Heart left ventricle (tissue), 16 donors: ENCODE measurements around the gene CDK6. TPM values are rescaled to one million over a fixed set of nuclear protein-coding genes. Genes with fewer than 3 reads are reported as not detected.
A peak's percentile ranks its signal among the peaks of the same experiment; 100 is the strongest.

Source experiments
- ATAC-seq, 4 donors: fragments of 200-7000 bp; cut with Tn5 transposase; one replicate each; pipeline ENCODE4 v1.9.1; 2020 to 2022; ENCODE audit warnings: moderate library complexity in 4 of 4, mild to moderate bottlenecking in 3 of 4, moderate number of reproducible peaks in 1 of 4
- DNase-seq, 5 donors: peaks; one replicate each; pipeline ENCODE4 v3.0.0-alpha.2; 2020
- H3K27ac ChIP-seq, 12 donors: fragments of 200-600 bp; sonication (generic) in 4 of 12; one replicate each; pipeline versions ENCODE4 v1.5.0 to v1.8.0; 2016 to 2022; ENCODE audit warnings: mild to moderate bottlenecking in 2 of 12
- H3K27me3 ChIP-seq, 9 donors: fragments of 200-600 bp; sonication (generic) in 2 of 9; one replicate each; pipeline versions ENCODE4 v1.5.1 to v1.8.0; 2016 to 2022; ENCODE audit warnings: mild to moderate bottlenecking in 3 of 9
- H3K36me3 ChIP-seq, 9 donors: fragments of 200-600 bp; sonication (generic) in 2 of 9; one replicate each; pipeline versions ENCODE4 v1.5.0 to v1.8.0; 2018 to 2022; ENCODE audit warnings: mild to moderate bottlenecking in 2 of 9
- H3K4me1 ChIP-seq, 12 donors: fragments of 200-600 bp; sonication (generic) in 4 of 12; one replicate each; pipeline versions ENCODE4 v1.5.0 to v1.8.0; 2016 to 2022; ENCODE audit warnings: mild to moderate bottlenecking in 3 of 12
- H3K4me3 ChIP-seq, 12 donors: fragments of 200-600 bp; sonication (generic) in 4 of 12; one replicate each; pipeline versions ENCODE4 v1.5.0 to v1.8.0; 2017 to 2022; ENCODE audit warnings: mild to moderate bottlenecking in 9 of 12, moderate library complexity in 4 of 12
- H3K9me3 ChIP-seq, 12 donors: fragments of 200-600 bp; sonication (generic) in 4 of 12; one replicate each; pipeline versions ENCODE4 v1.5.0 to v1.8.0; 2016 to 2022; ENCODE audit warnings: mild to moderate bottlenecking in 1 of 12
- CTCF ChIP-seq, 12 donors: fragments of 200-600 bp; sonication (generic) in 4 of 12; IDR thresholded peaks; one replicate each; pipeline versions ENCODE4 v1.5.0 to v1.8.0; 2018 to 2022; ENCODE audit warnings: antibody characterized with exemption in 12 of 12, mild to moderate bottlenecking in 5 of 12
- POLR2A ChIP-seq, 2 donors: fragments of 450-650 bp; IDR thresholded peaks; one replicate each; pipeline ENCODE4 v1.6.1; 2017; ENCODE audit warnings: antibody characterized with exemption in 2 of 2, mild to moderate bottlenecking in 2 of 2, moderate library complexity in 2 of 2
- WGBS, 4 donors: extraction: QIAGEN DNeasy Blood & Tissue Kit in 2 of 4; methylation state at CpG; one replicate each; pipeline versions ENCODE4 v1.1.5 to v1.1.7; 2013 to 2018; 5-methylcytosine and 5-hydroxymethylcytosine counted together
- intact Hi-C, 10 donors: fragments of 100-400 bp; cut with DNase I; formaldehyde crosslinking; loops; one replicate each; pipeline versions ENCODE4 v1.11.1 to v1.14.2; 2022
- polyA plus RNA-seq, 2 donors: library from polyadenylated mRNA; stranded (reverse); fragments of 200-250 nt; gene quantifications; one replicate each; pipeline ENCODE4 v1.2.3, GENCODE V29; 2013
- total RNA-seq, 9 donors: library from RNA; depleted of rRNA in 2 of 9; stranded (reverse); fragments of >200 nt in 2 of 9; fragmentation: NEBNext Ultra II Directional in 3 of 9; extraction: Animal tissue kit (Norgen Biotek cat#: 25700) in 3 of 9; gene quantifications; one replicate each; pipeline versions ENCODE4 v1.1.0 to v1.2.4, GENCODE V29; 2016 to 2023
- donor health status: ischemic (EF 13 %, LVEDD 7.1; RV severe dilation, severe dysfunction).
- donor health status: healthy with polysubstance abuse.
- donor health status: DM: no; HTN: yes; CAD: no.
- donor health status: DM: no; HTN: no; CAD: no.
- donor health status: ischemic (EF 25% LVEDD 6.9; RV normal size, moderate dysfunction).
- donor health status: ischemic (EF 25% LVEDD 5.7; RV mildly dilated, moderate dysfunction).
- donor health status: healthy.
- donor health status: DM: yes; HTN: yes; CAD: no.
- donor health status: ischemic (EF 35%, LVEDD 5.7; RV mildly dilated, moderate dysfunction).
- donor health status: nonischemic (EF 11% LVEDD 7.7; RV severe dilation, severe dysfunction).
- donor health status: DM: yes; HTN: yes; CAD: no.
- donor health status: PGD.
- donor health status: ischemic (EF 29% LVEDD 5.4; RV normal size, mild dysfunction).
- donor health status: nonischemic (EF 23%, LVEDD 6.1; RV moderate dilation, normal function).

The CDK6 gene
- total and polyA plus RNA-seq, 11 donors, result 2.2 to 40.5 (median 18.7) TPM

- intact Hi-C loops, result loop anchor here in 8 of 10 donors (2.0 to 10.0 kb wide), 8 partner anchors 61 to 359 kb away; no protein-coding TSS in a partner anchor
- H3K27me3 ChIP-seq, result no peaks in the 10 kb centered on the region
- ATAC-seq (peak; percentile 33 to 72 (median 64)), DNase-seq (peak; percentile 30 to 51 (median 38))
- 2 to 8% (median 6%) methylated on average over 15 of the region's 15 CpGs for WGBS, 4 donors
- peak overlapping the region; percentile 40 to 83 (median 76) for H3K27ac ChIP-seq
- peaks cover 0 to 4% (median 0%) of the 10 kb centered on the region in 12 donors for H3K9me3 ChIP-seq
- H3K4me1 ChIP-seq, result peaks cover 0 to 54% (median 40%) of the 10 kb centered on the region in 12 donors
- TF ChIP-seq CTCF (IDR thresholded peaks at IDR 0.05) (peak in 1 of 12 donors; percentile 7), POLR2A (IDR thresholded peaks at IDR 0.05) (no peak)
- no peaks in the 10 kb centered on the region for H3K36me3 ChIP-seq
- peak overlapping the region; percentile 0 to 69 (median 52) for H3K4me3 ChIP-seq
These were observed 140.8 kb downstream of the CDK6 start for GRCh38 chr7:92695308-92696261.

GRCh38 chr7:92694211-92694610 is 142.2 kb downstream of the CDK6 start:
- H3K4me1 ChIP-seq, result peaks cover 0 to 53% (median 38%) of the 10 kb centered on the region in 12 donors
- ATAC-seq (no peak), DNase-seq (no peak)
- intact Hi-C loops, result loop anchor here in 5 of 10 donors (5.0 to 10.0 kb wide), 4 partner anchors 59 to 361 kb away; no protein-coding TSS in a partner anchor
- peaks cover 0 to 4% (median 0%) of the 10 kb centered on the region in 12 donors for H3K9me3 ChIP-seq
- H3K27me3 ChIP-seq, result no peaks in the 10 kb centered on the region
- peak overlapping the region in 5 of 12 donors; percentile 75 to 80 (median 77) for H3K27ac ChIP-seq
- TF ChIP-seq CTCF (IDR thresholded peaks at IDR 0.05) (no peak), POLR2A (IDR thresholded peaks at IDR 0.05) (no peak)
- H3K36me3 ChIP-seq, result no peaks in the 10 kb centered on the region
- no peak overlapping the region for H3K4me3 ChIP-seq

- DNase-seq (no peak), ATAC-seq (no peak)
- Histone ChIP-seq H3K36me3 (no peaks in the 10 kb centered on the region), H3K27me3 (no peaks in the 10 kb centered on the region), H3K27ac (no peak overlapping the region), H3K4me3 (no peak overlapping the region), H3K9me3 (peaks cover 0 to 4% (median 0%) of the 10 kb centered on the region in 12 donors), H3K4me1 (peaks cover 0 to 47% (median 32%) of the 10 kb centered on the region in 12 donors)
- 95 to 97% (median 96%) methylated on average over 1 of the region's 1 CpG for whole genome bisulfite sequencing, 4 donors
- TF ChIP-seq CTCF (IDR thresholded peaks at IDR 0.05) (no peak), POLR2A (IDR thresholded peaks at IDR 0.05) (no peak)
- intact Hi-C loops, result loop anchor here in 5 of 10 donors (5.0 to 10.0 kb wide), 4 partner anchors 59 to 361 kb away; no protein-coding TSS in a partner anchor
These were observed 142.9 kb downstream of the CDK6 start for GRCh38 chr7:92693519-92693918.

- no peak for ATAC-seq
- no peaks in the 10 kb centered on the region for H3K27me3 ChIP-seq
- H3K27ac ChIP-seq, result no peak overlapping the region
- WGBS, 4 donors, result 40 to 51% (median 46%) methylated on average over 2 of the region's 2 CpGs
- H3K9me3 ChIP-seq, result peaks cover 0 to 4% (median 0%) of the 10 kb centered on the region in 12 donors
- no peaks in the 10 kb centered on the region for H3K36me3 ChIP-seq
- intact Hi-C loops, result loop anchor here in 6 of 10 donors (2.0 to 10.0 kb wide), 5 partner anchors 57 to 363 kb away; no protein-coding TSS in a partner anchor
- H3K4me3 ChIP-seq, result no peak overlapping the region
- peaks cover 0 to 30% (median 13%) of the 10 kb centered on the region in 12 donors for H3K4me1 ChIP-seq
- DNase-seq, result no peak
- TF ChIP-seq CTCF (IDR thresholded peaks at IDR 0.05) (peak; percentile 24 to 65 (median 49)), POLR2A (IDR thresholded peaks at IDR 0.05) (no peak)
These were observed 144.8 kb downstream of the CDK6 start for GRCh38 chr7:92691578-92691977.
